Cerebellar nuclear complex (tissue), 1 donor: Measurements from ENCODE around the gene SLC22A14.
"Not testable (repeated sequence)": the region's sequence is repeated elsewhere in the genome, so short reads cannot be mapped to it uniquely, and the experiment has no call there.

ENCODE experiments used
- DNase-seq, 2 experiments: peaks; one replicate each; lab custom pipeline; 2025; lab: John Stamatoyannopoulos, UW

Gene SLC22A14

GRCh38 chr3:38271553-38271952 lies 10.5 kb upstream of the SLC22A14 start:
- no peak for DNase-seq

- no peak for DNase-seq
Measured at GRCh38 chr3:38274864-38275649, 7.0 kb upstream of the SLC22A14 start.

- no peak for DNase-seq
Measured at GRCh38 chr3:38275658-38276057, 6.4 kb upstream of the SLC22A14 start.

- no peak for DNase-seq
Measured at GRCh38 chr3:38276081-38276916, 5.8 kb upstream of the SLC22A14 start.

GRCh38 chr3:38276917-38277630 lies 5.0 kb upstream of the SLC22A14 start:
- DNase-seq: no peak

- DNase-seq: no peak
Measured at GRCh38 chr3:38278841-38279240, 3.3 kb upstream of the SLC22A14 start.

GRCh38 chr3:38283810-38284755 lies 2.0 kb downstream of the SLC22A14 start:
- no peak for DNase-seq

- no peak for DNase-seq
Measured at GRCh38 chr3:38284756-38285150, 2.7 kb downstream of the SLC22A14 start.

GRCh38 chr3:38289286-38290217 lies 7.5 kb downstream of the SLC22A14 start:
- not testable (repeated sequence) for DNase-seq

GRCh38 chr3:38297053-38297452 lies 15.0 kb downstream of the SLC22A14 start:
- not testable (repeated sequence) for DNase-seq

- DNase-seq: no peak
Measured at GRCh38 chr3:38297537-38297936, 15.4 kb downstream of the SLC22A14 start.

- no peak for DNase-seq
Measured at GRCh38 chr3:38297947-38298711, 16.0 kb downstream of the SLC22A14 start.

GRCh38 chr3:38306941-38307340 lies 24.8 kb downstream of the SLC22A14 start:
- no peak for DNase-seq

- DNase-seq: no peak
Measured at GRCh38 chr3:38307599-38307998, 25.5 kb downstream of the SLC22A14 start.

- no peak for DNase-seq
Measured at GRCh38 chr3:38308456-38308855, 26.4 kb downstream of the SLC22A14 start.

GRCh38 chr3:38311476-38311875 lies 29.4 kb downstream of the SLC22A14 start:
- DNase-seq: no peak

GRCh38 chr3:38311941-38312340 lies 29.8 kb downstream of the SLC22A14 start:
- no peak for DNase-seq

GRCh38 chr3:38312356-38312755 lies 30.3 kb downstream of the SLC22A14 start:
- DNase-seq: no peak

- no peak for DNase-seq
Measured at GRCh38 chr3:38313263-38313662, 31.2 kb downstream of the SLC22A14 start.
